ENCODE data around the gene FEV.

Gene FEV

DNA sequence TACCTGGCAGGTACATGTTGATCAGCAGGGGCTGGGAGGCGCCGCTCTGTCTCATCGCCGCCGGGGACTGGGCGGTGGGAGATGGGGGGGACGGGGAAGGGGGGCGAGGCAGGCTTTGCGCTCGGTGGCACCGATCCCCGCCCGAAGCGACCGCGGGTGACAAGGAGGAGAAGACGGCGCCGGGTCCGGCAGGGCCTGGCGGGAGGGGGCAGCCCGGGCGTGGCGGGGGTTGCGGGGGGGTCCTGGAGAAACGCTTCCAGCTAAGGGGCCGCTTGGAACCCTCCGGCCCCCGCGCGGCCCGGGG is at the start of gene FEV:
TSS of gene FEV (minus strand) at position 164 of the 304 bp plus-strand sequence. CDS start at position 55, 109 bp downstream.
- in situ Hi-C loops (cut with MboI; ENCODE audit: low sequenced_read_pairs), result no loop called here

DNA sequence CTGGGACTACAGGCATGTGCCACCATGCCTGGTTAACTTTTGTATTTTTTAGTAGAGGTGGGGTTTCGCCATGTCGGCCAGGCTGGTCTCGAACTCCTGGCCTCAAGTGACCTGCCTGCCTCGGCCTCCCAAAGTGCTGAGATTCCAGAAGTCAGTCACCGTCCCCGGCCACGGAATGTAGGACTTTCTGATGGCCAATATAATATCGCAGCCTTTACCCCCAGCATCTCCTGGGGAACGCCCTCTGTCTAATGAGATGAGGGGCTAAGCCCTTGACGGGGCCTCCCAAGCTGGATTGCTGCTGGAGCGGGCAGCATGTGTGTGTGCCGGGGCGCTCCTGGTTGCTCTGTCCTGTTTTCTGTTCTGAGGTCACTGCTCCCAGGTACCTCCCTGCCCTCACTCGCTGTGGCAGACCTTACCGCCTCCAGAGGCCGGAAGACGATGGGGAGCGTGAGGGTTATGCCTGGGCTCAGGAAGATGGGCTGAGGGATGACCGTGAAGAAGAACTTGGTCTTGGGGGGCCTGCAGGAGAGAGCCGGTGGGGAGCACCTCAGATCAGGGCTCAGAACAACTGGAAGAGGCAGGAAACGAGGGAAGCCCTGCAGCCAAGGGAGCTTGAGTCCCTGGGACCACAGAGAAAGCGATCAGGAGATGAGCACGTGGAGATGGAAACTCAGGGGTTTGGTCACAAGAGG is 47.2 kb upstream of the FEV start:
- in situ Hi-C loops (cut with MboI; ENCODE audit: low sequenced_read_pairs), result loop anchor here (25.0 kb wide), 1 partner anchor 280 kb away; the partner anchor contains the start of gene PTPRN

DNA sequence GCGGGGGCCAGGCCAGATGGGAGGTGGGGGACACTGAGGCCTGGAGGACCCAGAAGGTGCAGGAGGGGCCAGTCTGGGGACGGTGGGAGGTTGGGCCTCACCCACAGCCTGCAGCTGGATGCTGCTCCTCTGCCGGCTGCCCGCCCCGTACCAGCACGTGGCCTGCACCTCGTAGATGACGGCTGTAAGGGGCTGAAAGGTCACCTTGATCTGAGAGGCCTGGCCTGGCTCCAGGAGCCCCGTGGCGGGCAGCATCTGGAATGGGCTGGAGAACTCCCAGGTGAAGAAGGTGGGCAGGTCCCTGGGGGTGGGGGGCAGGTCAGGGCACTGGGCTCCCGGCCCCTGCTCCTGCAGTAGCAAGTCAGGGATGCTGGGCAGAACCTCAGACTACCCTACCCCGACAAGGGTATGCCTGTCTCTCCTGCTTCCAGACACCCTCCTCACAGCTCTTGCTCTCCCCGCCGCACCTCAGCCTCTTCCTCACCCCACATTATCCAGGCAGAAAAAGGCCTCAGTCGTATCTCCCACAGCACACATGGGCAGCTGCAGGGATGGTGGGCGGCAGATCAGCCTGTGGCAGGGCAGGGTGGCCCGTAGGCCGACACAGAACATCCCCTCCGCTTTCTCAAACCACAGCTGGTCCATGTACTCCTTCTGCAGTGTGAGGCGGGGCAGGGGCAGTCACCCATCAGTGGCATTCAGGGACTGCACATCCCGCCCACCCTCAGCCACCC is 46.2 kb upstream of the FEV start:
- in situ Hi-C loops (cut with MboI; ENCODE audit: low sequenced_read_pairs), result loop anchor here (25.0 kb wide), 1 partner anchor 281 kb away; the partner anchor contains the start of gene PTPRN

DNA sequence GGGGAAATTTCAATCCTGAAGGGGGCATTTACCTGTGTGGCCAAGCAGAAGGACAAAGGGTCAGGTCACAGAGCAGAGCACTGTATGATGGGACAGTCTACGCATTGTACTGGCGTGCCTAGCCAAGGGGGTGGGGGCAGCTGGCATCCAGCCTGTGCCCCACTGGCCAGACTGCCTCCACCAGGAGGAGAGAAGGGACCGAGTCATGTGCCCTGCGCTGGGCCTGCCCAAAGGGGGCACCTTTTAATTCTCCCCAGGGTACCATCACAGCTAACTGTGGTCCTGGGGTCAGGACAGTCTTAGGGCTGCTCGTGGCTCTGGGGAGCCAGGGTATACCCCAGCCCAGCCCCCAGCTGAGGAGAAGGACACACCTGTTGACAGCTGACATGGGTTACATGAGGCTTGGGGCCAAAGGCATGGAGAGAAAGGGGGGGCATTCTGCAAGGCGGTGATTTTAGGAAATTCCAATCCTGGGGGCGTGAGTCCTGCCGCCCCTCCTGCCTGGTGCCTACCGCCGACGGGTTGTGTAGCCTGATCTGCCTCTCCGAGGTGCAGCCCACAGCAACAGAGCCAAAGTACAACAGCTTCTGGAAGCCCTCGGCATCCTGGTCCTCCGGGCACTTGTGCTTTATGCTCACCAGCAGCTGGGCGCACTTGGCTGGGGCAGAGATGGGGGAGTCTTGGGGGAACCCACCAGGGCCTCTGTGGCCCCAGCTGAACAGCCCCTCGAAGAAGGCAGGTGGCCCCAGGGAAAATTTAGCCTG is 45.4 kb upstream of the FEV start:
- in situ Hi-C loops (cut with MboI; ENCODE audit: low sequenced_read_pairs), result loop anchor here (25.0 kb wide), 1 partner anchor 282 kb away; the partner anchor contains the start of gene PTPRN

DNA sequence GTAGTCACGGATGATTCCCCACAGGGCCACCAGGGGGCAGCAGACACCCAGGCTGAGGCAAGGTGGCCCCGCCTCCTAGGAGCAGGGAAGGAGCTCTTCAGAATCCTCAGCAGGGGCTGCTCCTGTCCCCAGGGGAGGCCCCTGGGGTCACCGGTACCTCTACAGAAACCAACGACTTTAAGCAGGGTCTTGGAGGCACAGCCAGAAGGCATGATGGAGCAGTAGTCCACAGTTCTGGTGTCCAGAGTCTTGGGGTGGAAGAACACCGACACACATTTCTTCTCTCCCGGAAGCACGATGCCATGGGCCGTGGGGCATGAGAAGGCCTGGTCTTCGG is 44.8 kb upstream of the FEV start:
- in situ Hi-C loops (cut with MboI; ENCODE audit: low sequenced_read_pairs), result loop anchor here (25.0 kb wide), 1 partner anchor 283 kb away; the partner anchor contains the start of gene PTPRN

DNA sequence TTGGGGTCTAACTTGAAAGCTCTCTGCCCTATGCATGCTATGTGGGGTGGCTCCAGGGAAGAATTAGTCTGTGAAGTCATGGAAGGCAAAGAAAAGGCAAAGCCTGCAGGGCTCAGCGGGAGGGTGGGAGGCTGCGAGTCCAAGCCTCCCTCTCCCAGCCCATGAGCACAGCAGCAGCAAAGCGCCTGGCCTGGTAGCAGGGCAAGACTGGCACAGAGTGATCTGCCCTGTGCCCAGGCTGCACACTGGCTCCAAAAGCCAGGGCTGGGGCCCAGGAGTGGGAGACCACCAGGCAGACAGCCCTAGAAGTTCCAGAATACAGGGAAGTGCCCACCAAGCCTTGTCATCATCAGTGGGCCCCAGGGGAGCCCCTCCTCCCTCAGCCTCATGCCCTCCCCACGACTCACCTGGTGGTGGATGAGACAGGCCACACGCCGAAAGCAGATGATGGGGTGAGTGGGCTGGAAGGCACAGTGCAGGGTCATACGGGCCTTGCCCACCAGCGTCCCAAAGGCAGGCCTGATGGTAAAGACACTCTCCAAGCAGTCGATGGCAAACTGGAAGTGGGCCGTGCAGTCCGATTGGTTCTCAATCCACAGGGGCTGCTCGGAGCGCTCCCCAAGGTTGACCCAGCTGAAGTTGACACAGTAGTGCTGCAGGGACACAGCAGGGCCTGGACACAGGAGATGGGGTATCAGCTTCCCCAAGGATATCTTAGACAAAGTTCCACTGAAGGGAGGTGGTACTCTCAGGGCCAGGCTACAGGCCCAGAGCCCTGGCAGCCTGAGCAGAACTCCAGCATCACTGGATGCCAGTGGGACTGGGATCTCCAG is 44.2 kb upstream of the FEV start:
- in situ Hi-C loops (cut with MboI; ENCODE audit: low sequenced_read_pairs), result loop anchor here (25.0 kb wide), 1 partner anchor 283 kb away; the partner anchor contains the start of gene PTPRN

DNA sequence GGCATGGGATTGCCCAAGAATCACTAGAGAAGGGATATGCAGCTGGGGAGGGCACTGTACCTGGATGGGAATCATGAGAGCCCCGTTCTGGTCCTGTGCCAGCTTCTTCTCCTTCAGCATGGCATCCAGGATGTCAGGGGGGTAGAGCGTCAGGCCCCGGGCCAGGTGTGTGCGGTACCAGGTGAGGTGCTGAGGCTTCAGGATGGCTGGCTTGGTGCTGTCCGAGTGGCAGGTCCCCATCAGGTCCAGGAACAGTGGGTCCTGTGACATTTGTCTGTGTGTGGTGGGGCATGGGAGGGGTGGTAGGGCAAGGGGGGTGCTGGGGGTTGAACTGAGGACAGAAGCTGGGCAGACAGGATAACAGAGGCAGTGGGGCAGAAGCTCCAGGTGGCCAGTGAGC is 43.2 kb upstream of the FEV start:
- in situ Hi-C loops (cut with MboI; ENCODE audit: low sequenced_read_pairs), result loop anchor here (25.0 kb wide), 1 partner anchor 284 kb away; the partner anchor contains the start of gene PTPRN

DNA sequence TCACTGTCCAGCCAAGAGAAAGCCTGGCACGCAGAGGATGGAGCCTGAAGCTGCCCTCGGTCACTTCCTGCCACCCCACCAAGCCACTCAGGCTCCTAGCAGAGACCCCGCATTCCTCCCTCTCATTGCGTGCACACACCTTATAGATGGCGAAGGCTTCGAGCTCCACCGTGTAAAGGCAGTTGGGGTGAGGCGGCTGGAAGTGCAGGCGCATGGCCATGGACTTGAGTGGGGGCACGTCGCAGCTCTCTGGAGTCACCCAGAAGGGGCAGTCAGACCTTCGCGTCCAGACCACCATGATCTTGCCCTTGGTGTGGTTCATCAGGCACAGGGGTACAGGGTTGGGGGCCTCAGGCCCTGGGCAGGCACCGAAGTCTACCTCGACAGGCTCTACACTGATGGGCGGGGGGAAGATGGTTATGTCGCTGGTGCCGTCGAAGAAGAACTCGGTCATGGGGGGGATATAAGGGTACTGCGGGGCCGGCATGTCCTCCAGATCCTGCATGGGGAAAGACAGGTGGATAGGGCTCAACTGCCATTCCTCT is 42.6 kb upstream of the FEV start:
- in situ Hi-C loops (cut with MboI; ENCODE audit: low sequenced_read_pairs), result loop anchor here (25.0 kb wide), 1 partner anchor 285 kb away; the partner anchor contains the start of gene PTPRN

DNA sequence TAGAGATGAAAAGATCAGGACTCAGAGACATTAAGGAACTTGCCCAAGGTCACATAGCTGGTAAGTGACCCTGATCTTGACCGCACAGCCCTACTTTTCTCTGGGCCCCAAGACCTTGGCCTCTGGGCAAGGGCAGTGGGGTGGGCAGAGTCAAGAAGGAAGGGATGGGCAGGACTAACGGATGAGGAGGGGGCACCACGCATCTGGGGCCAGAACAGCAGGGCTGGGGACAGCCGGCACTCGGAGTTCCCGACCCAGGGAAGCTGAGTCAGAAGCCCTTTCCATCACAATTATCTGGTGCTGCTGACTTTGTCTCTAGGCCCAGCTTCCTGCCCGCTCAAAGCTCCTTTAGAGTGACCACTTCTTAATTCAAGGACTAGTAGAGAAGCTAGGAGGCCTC is 42.0 kb upstream of the FEV start:
- in situ Hi-C loops (cut with MboI; ENCODE audit: low sequenced_read_pairs), result loop anchor here (25.0 kb wide), 1 partner anchor 285 kb away; the partner anchor contains the start of gene PTPRN

DNA sequence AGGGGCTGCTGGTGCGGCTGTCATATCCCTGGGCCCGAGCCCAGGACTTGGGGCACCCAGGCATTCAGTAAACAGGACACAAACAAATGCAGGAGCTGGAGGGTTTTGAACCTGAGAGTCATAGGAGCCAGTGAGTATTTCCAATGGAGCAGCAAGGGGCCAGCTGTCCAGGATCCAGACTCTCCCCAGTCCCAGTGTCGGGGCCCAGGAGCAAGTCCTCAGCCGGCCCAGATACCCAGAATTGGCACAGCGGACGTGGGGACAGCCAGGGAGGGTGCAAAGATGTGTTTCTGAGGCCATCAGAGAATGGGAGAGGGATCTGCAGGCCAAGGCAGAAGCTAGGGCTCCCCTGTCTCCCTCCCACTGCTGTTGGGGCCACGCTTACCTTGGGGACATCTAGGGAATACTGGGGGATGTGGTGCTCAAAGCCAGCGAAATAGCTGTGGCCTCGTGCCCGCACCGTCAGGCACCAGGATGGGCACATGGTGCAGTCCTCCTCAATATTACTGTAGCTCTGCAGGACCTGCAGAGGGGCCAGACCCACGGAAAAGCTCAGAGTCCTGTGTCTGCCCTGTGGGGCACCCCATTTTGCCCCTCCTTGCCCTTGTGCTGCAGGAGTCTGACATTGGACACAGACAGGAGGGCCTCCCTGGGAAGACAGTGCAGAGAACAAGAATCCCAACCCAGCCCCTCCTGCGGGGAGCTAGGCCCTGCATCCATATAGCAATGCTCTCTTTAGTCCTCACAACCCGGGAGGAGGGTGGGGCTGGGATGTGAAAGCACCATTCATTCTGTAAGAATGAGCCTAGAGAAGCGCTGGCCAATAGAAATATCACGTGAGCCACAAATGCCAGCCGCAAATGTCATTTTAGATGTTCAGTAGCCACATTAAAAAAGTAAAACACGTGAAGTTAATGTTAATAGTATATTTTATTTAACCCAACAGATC is 40.9 kb upstream of the FEV start:
- in situ Hi-C loops (cut with MboI; ENCODE audit: low sequenced_read_pairs), result loop anchor here (25.0 kb wide), 1 partner anchor 286 kb away; the partner anchor contains the start of gene PTPRN

DNA sequence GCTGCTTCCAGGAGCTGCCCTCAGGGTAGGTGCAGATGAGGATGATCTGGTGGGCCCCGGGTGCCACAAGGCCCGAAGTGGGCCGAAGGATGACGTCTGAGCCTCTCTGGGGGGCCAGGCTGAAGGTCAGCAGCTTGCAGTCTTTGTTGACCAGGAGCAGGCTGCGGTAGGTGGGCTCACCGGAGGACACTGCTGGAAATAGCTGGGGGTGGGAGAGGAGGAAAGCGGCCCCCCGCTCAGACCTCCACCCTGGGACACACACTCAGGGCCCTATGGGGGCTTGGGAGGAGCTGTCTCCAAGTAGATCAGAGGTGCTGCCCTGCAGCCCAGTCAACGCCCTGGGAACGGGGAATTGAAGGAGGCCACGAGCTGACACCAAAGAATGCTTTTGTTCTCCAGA is 39.1 kb upstream of the FEV start:
- in situ Hi-C loops (cut with MboI; ENCODE audit: low sequenced_read_pairs), result no loop called here

DNA sequence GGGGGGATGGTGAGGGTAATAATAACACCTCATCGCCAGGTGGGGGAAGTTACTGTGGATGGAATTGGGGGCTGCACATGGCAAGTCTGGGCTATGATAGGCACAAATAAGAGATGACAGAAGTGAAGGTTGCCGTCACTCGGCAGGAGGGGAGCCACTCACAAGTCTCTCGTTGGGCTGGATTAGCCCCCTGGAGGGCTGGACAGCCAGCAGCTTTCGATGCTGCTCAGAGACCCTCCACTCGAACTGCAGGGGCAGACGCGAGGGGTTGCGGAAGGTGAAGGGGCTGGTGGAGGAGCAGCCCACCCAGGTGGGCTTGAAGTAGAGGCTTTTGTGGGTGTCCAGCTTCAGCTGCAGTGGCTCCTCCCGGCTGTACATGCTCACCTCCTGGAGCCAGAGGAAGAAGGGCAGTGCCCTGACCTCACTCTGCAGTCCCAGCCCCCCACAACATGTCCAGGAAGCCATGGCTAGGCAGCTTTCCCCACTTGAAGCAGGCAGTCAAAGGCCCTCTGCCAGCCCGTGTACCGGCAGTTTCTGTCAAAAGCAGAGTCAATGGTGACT is 38.1 kb upstream of the FEV start:
- in situ Hi-C loops (cut with MboI; ENCODE audit: low sequenced_read_pairs), result no loop called here

DNA sequence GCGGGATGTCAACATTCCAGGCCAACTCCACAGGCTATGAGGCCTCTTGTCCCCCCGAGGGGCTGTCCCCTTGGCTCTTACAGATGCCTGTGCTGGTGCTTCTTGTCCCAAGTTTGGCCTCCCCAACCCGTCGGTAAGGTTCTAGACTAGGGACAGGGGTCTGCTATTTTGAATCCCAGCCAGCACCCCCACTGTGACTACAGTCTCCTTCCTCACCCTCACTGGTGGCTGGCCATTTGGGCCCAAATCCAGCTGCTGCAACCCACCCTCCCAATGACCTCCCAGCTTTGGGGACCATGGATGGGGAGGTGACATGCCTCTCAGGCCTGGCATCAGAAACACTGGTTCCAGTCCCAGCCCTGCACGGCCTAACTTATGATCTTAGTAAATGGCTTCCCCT is 37.6 kb upstream of the FEV start:
- in situ Hi-C loops (cut with MboI; ENCODE audit: low sequenced_read_pairs), result no loop called here

DNA sequence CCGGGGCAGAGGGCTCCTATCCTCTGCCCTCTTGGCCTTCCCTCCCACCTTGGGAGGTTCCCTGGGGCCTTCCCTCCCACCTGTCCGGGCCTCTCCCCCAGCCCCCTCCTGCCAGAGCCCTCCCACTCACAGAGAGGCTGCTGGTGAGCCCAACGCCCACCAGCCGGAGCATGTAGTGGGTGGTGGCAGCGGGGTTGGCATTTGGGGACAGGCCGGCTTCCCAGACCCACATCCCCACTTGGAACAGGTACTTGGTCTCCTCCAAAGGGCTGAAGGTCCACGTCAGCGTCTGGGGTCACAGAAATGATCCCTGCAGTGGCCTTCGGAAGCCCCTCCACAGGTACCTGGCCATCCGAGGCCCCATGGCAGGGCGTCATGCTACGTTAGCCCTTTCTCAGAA is 37.1 kb upstream of the FEV start:
- in situ Hi-C loops (cut with MboI; ENCODE audit: low sequenced_read_pairs), result no loop called here

DNA sequence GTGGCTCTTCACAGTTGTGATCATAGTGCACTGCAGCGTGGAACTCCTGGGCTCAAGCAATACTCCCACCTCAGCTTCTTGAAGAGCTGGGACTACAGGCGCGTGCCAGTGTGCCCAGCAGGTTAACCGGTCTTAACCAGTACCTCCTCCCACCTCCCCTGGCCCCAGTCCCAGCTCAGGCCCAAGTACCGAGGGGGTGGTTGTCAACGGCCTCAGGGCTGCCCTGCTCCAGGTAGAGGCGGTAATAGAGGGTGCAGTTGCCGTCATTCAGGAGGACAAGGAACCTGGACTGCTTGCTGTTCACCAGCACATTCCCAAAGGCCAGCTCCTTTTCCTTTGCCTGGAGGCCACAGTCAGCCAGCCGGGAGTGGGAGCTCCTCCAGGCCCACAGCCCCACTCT is 36.6 kb upstream of the FEV start:
- in situ Hi-C loops (cut with MboI; ENCODE audit: low sequenced_read_pairs), result no loop called here

DNA sequence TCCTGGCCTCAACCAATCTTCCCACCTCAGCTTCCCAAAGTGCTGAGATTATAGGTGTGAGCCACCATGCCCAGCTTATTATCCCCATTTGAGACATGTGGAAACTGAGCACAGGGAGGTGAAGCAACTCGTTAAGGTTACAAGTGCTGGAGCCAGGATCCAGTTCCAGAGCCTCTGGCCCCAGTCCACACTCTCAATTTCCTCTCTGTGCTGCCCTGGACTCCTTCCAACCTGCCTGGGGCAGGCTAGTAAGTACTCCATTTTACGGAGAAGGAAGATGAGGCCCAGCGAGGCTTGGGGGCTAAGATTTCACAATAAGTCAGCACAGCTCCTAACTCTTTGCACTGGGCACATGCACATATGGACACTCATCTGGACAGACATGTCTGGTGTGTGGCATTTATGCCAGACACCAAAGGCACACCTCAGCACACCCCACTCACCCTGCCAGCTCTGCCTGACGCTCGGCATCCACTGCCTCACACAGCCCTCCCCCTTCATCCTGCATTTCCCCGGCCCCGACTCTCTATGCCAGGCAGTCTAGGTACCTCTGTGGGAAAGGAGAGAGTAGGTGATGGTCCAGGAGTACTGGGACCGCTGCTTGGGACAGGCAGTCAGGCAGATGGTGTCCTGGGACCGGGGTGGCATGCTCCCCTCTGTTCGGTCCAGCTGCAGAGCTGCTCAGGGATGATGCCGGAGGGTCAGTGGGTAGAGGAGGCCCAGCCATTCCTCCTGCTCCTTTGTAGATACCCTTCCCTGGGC is 35.8 kb upstream of the FEV start:
- in situ Hi-C loops (cut with MboI; ENCODE audit: low sequenced_read_pairs), result no loop called here

DNA sequence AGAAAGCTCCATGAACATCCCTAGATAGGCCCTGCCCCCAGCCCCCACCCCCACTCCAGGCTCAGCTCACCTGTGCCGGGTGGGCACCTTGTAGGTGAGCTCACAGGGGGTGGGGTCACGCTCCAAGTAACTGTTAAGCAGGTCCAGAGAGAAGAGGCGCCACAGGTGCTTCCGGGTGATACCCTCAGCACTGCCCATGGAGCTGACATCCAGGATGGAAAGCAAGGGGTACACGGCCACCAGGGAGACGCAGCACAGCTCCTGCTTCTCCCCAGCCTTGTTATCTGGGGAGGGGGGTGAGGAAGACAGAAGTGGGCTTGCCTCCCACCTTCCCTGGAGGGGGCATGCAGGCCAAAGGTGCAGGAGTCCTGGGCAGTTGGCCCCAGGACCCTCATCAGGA is 34.5 kb upstream of the FEV start:
- in situ Hi-C loops (cut with MboI; ENCODE audit: low sequenced_read_pairs), result no loop called here

DNA sequence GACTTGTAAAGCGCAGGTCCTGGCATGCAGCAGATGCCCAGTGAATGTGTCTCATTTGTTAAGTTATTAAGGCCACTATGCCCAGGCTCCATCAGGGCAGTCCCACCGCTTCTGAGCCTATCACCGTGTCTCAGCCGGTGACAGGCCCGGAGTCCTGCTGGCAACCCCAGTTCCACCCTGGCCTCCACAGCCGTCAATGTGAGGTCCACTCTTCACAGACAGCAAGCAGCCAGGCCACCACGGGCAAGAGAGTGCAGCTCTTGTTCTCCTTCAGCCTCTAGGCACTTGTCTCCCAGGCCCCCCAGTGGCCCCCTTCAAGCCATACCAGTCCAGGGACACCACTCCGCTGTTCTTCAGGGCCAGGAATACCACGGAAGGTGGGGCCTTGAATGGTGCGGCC is 33.7 kb upstream of the FEV start:
- in situ Hi-C loops (cut with MboI; ENCODE audit: low sequenced_read_pairs), result no loop called here
